Gastroesophageal sphincter (tissue), 4 donors: ENCODE data around the gene KCNH8. TPM values are rescaled to one million over a fixed set of nuclear protein-coding genes. Genes with fewer than 3 reads are reported as not detected.

Experiments used
- ATAC-seq: fragments of 150-250 bp; one replicate; pipeline ENCODE4 v1.9.1; 2016; ENCODE audit warnings: mild to moderate bottlenecking, moderate library complexity
- H3K27ac ChIP-seq, 4 donors: fragments of 200-600 bp; sonication (generic) in 3 of 4; 1 replicate in 3 of 4; 2 replicates in 1 of 4; pipeline ENCODE4 v1.5.1; 2016 to 2019
- H3K27me3 ChIP-seq: fragments of 200-600 bp; sonication (generic); one replicate; pipeline ENCODE4 v1.5.1; 2019
- H3K36me3 ChIP-seq, 2 donors: fragments of 200-600 bp; sonication (generic); one replicate each; pipeline ENCODE4 v1.5.1; 2019; ENCODE audit warnings: control low read depth in 1 of 2
- H3K4me1 ChIP-seq, 3 donors: fragments of 200-600 bp; sonication (generic); 1 replicate in 2 of 3; 2 replicates in 1 of 3; pipeline ENCODE4 v1.5.1; 2016 to 2019; ENCODE audit warnings: control low read depth in 2 of 3
- H3K4me3 ChIP-seq, 2 donors: fragments of 200-600 bp; sonication (generic); one replicate each; pipeline ENCODE4 v1.5.1; 2019; ENCODE audit warnings: mild to moderate bottlenecking in 1 of 2, moderate library complexity in 1 of 2
- H3K9me3 ChIP-seq, 3 donors: fragments of 200-600 bp; sonication (generic); one replicate each; pipeline ENCODE4 v1.5.1; 2017 to 2019; ENCODE audit warnings: control low read depth in 2 of 3
- CTCF ChIP-seq, 4 experiments: fragments of 200-600 bp in 2 of 4; fragments of 450-650 bp in 2 of 4; sonication (generic) in 1 of 4; IDR thresholded peaks; one replicate each; pipeline ENCODE4 v1.5.1; 2017 to 2019; ENCODE audit warnings: antibody characterized with exemption in 4 of 4, mild to moderate bottlenecking in 2 of 4, moderate library complexity in 2 of 4
- EP300 ChIP-seq: sonication (generic); formaldehyde crosslinking; IDR thresholded peaks from one replicate; pipeline ENCODE4 v1.6.1; 2017; ENCODE audit warnings: antibody characterized with exemption, mild to moderate bottlenecking
- POLR2A ChIP-seq, 2 donors: fragments of 450-650 bp; IDR thresholded peaks; one replicate each; pipeline ENCODE4 v1.6.1; 2017; ENCODE audit warnings: antibody characterized with exemption in 2 of 2, mild to moderate bottlenecking in 2 of 2, moderate library complexity in 1 of 2
- POLR2AphosphoS5 ChIP-seq: sonication (generic); formaldehyde crosslinking; IDR thresholded peaks from one replicate; pipeline ENCODE4 v1.6.1; 2017; ENCODE audit warnings: antibody characterized with exemption
- WGBS, 2 donors: methylation state at CpG; one replicate each; pipeline ENCODE4 v1.1.5; 2018; ENCODE audit warnings: low coverage in 1 of 2; 5-methylcytosine and 5-hydroxymethylcytosine counted together
- total RNA-seq, 4 donors: library from RNA; depleted of rRNA; stranded (reverse); fragments of >200 nt; gene quantifications; one replicate each; pipeline ENCODE4 v1.1.0, GENCODE V29; 2016

Gene KCNH8
- total RNA-seq, 4 donors from 2014 or later, result 0.19 to 0.62 (median 0.40) TPM; not detected in 1

DNA sequence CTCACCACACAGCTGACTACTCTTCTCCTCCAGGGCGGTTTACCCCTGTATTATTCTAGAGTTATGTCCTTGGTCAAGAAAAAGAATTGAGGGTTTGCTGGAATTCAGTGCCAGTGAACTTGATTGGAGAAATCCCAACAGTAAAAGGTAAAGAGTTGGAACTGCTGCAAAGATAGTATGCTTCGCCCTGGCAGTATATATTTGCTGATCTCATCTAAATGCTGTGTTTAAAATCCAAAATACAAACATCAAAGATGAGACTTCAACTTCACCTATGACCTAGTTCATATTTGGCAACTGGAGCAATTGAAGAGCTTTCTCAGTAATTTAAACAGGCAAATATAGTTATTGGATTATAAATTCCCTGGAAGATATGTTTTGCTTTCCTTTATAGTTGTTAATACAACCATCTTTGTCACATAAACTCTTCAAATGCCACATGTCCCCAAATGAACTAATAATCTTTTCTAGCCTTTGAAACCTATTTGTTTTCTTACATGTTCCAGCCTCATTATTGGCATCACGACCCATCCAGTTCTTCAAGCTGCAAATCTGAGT lies 6.5 kb downstream of the KCNH8 start:
- 79 to 88% methylated on average over 2 to 3 of the region's 3 CpGs for WGBS, 2 donors
- Histone ChIP-seq H3K27me3 (peaks cover 16% of the 10 kb centered on the region), H3K4me3 (no peak overlapping the region), H3K4me1 (no peaks in the 10 kb centered on the region), H3K9me3 (no peaks in the 10 kb centered on the region), H3K36me3 (no peaks in the 10 kb centered on the region), H3K27ac (no peak overlapping the region)
- ATAC-seq, result no peak
- no peak for TF ChIP-seq CTCF (IDR thresholded peaks at IDR 0.05)
- no peak for TF ChIP-seq EP300
- no peak for TF ChIP-seq POLR2A (IDR thresholded peaks at IDR 0.05)
- no peak for TF ChIP-seq POLR2AphosphoS5

DNA sequence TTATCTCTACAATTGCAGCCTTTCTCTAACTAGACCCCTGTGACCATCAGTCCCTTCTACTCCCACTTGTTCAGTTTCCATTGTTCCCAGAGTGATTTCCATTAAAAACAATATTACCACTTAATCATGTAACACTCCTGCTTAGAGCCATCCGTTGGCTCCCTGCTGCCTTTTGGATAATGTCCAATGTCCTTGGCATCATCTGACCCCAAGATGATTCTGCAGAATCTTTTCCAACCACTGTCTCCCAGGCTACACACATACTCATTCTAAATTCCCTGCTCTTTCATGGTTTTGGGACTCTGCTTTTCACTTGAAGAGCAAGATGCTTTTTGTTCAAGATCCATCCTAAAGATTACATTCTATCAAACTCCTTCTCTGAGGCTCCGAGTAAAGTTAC lies 7.1 kb downstream of the KCNH8 start:
- no peak for TF ChIP-seq POLR2AphosphoS5
- TF ChIP-seq CTCF (IDR thresholded peaks at IDR 0.05), result no peak
- TF ChIP-seq EP300, result no peak
- no peak for TF ChIP-seq POLR2A (IDR thresholded peaks at IDR 0.05)
- Histone ChIP-seq H3K4me1 (no peaks in the 10 kb centered on the region), H3K9me3 (no peaks in the 10 kb centered on the region), H3K27ac (no peak overlapping the region), H3K27me3 (peaks cover 10% of the 10 kb centered on the region), H3K4me3 (no peak overlapping the region), H3K36me3 (no peaks in the 10 kb centered on the region)
- WGBS, 2 donors, result 49 to 52% methylated on average over 2 of the region's 2 CpGs
- no peak for ATAC-seq

GRCh38 chr3:19159966-19160635 lies 11.8 kb downstream of the KCNH8 start:
- no peaks in the 10 kb centered on the region for H3K9me3 ChIP-seq
- WGBS, 2 donors, result 64 to 89% methylated on average over 2 of the region's 2 CpGs
- no peaks in the 10 kb centered on the region for H3K27me3 ChIP-seq
- no peaks in the 10 kb centered on the region for H3K4me1 ChIP-seq
- no peaks in the 10 kb centered on the region for H3K36me3 ChIP-seq
- H3K27ac ChIP-seq, result no peak overlapping the region
- no peak overlapping the region for H3K4me3 ChIP-seq
- ATAC-seq, result no peak
- no peak for TF ChIP-seq CTCF (IDR thresholded peaks at IDR 0.05)

GRCh38 chr3:19165654-19166053 lies 17.3 kb downstream of the KCNH8 start:
- Histone ChIP-seq H3K9me3 (no peaks in the 10 kb centered on the region), H3K4me3 (no peak overlapping the region), H3K27me3 (no peaks in the 10 kb centered on the region), H3K36me3 (no peaks in the 10 kb centered on the region), H3K27ac (no peak overlapping the region), H3K4me1 (no peaks in the 10 kb centered on the region)
- ATAC-seq, result no peak
- 61 to 67% methylated on average over 1 to 2 of the region's 2 CpGs for WGBS, 2 donors
- no peak for TF ChIP-seq EP300

- no peak for ATAC-seq
- Histone ChIP-seq H3K27me3 (no peaks in the 10 kb centered on the region), H3K36me3 (no peaks in the 10 kb centered on the region), H3K9me3 (no peaks in the 10 kb centered on the region), H3K27ac (no peak overlapping the region), H3K4me1 (no peaks in the 10 kb centered on the region), H3K4me3 (no peak overlapping the region)
- WGBS, 2 donors, result 45 to 51% methylated on average over 2 of the region's 2 CpGs
- TF ChIP-seq EP300 (no peak), CTCF (IDR thresholded peaks at IDR 0.05) (no peak), POLR2A (IDR thresholded peaks at IDR 0.05) (no peak), POLR2AphosphoS5 (no peak)
These were observed 23.5 kb downstream of the KCNH8 start for GRCh38 chr3:19171794-19172193.
